Measurements from ENCODE around the gene AOPEP.

- TF ChIP-seq CTCF (IDR thresholded peaks at IDR 0.05; ENCODE audit: low read length) (no peak), EZH2 (optimal IDR thresholded peaks at IDR 0.05; ENCODE audit: low read depth, low read length) (no peak)
These were observed 384.5 kb downstream of the AOPEP start for GRCh38 chr9:95110921-95111525.

All from MM.1S (cell line).